ENCODE results near the gene SGCG.
"Not testable (repeated sequence)": the region's sequence is repeated elsewhere in the genome, so short reads cannot be mapped to it uniquely, and the experiment has no call there.

The SGCG gene

GRCh38 chr13:23212671-23213070 is 31.9 kb downstream of the SGCG start:
- DNase-seq (ENCODE audit: low spot score): no peak

DNA sequence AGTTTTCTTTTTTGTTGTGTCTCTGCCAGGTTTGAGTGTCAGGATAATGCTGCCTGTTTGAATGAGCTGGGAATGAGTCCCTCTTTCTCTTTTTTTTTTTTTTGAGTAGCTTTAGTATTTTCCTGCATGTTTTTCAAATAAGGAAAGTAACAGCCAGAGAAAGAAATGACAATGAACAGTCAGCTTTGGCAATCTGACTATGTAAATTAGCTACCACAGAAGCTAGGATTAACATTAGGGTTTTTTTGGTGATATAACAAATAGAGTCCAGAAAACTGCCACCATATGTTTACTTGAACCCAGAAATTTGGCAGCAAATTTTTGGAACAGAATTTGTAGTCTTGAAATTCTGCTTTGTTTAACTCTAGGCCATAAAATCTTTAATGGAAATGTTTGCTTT is 50.5 kb downstream of the SGCG start:
- DNase-seq (ENCODE audit: low spot score): no peak

GRCh38 chr13:23235994-23236393 is 55.2 kb downstream of the SGCG start:
- DNase-seq (ENCODE audit: low spot score): no peak

DNA sequence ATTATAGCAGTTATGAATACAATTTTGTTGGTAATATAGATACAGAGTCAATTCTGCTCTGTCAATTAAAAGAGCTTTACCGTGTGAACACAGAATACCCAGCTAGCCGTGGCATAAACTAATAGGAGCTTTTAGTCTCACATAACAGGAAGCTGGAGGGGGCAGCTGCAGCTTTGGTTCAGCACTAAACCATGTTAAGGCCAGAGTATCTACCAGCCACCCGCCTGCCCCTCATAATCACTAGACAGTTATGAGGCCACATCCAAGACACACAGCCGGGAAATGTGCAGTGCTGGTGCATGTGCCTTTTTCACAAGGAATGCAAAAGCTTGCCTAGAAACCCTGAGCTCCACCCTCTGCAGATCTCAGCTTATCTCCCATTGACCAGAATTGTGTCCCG is 62.3 kb downstream of the SGCG start:
- DNase-seq (ENCODE audit: low spot score): no peak

DNA sequence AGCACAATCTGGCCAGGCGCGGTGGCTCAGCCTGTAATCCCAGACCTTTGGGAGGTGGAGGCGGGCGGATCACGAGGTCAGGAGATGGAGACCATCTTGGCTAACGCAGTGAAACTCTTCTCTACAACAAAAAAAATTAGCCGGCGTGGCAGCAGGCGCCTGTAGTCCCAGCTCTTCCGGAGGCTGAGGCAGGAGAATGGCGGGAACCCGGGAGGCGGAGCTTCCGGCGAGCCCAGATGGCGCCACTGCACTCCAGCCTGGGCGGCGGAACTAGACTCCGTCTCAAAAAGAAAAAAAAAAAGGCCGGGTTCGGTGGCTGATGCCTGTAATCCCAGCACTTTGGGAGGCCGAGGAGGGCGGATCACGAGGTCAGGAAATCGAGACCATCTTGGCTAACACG is 67.6 kb downstream of the SGCG start:
- not testable (repeated sequence) for DNase-seq (ENCODE audit: low spot score)

GRCh38 chr13:23254506-23254905 is 73.7 kb downstream of the SGCG start:
- no peak for DNase-seq (ENCODE audit: low spot score)

DNA sequence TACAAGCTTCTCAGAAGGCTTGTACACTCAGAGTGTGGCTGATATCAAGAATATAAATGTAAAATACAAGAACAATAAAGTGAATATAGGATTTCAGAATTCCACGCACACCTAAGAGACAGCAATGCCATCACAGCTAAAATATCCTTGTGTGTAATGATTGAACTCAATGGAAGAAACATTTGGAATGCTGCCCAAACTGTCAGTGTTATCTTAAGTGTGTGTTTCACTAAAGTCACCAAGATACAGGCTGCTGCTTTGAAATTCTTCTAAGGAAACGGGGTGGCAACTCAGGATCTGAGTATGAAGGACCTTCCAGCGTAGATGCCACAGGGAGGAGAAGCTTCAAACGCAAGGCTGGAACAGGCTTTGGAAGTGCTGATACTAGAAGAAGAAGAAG is 86.8 kb downstream of the SGCG start:
- DNase-seq (ENCODE audit: low spot score): no peak

DNA sequence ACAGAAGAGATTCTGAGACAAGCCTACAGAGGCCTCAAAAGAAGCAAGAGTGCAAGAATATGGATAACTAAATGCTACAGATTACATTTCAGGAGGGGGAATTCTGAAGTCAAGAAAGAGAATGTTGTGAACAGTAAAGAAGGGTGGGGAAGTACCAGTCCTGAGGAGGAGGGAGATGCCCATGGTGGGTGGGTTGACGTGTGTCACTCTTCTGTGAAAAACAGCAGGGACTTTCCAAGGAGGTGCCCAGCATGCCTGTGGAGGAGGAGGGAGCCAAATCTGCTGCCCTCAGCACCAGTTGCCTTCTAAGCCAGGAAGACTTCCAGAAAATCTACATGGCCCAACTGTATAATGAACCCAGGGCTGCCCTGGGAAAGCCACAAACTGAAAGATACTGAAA is 87.7 kb downstream of the SGCG start:
- DNase-seq (ENCODE audit: low spot score): no peak

- no peak for DNase-seq (ENCODE audit: low spot score)
These were observed 90.6 kb downstream of the SGCG start for GRCh38 chr13:23271331-23271730.

GRCh38 chr13:23273498-23273897 is 92.7 kb downstream of the SGCG start:
- no peak for DNase-seq (ENCODE audit: low spot score)

DNA sequence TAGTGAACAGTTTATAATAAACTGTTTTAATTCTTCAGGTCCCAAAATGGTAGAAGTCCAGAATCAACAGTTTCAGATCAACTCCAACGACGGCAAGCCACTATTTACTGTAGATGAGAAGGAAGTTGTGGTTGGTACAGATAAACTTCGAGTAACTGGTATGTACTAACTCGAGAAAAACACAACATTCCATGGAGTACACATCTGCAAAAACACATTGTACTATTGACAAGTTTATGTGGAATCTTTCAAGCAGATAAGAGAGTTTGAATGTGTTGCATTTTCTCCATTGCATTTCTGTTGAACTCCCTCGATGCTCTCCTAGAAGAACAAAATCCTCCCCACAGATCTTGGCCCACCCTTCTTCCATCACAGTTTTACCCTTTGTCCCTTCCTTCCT is 98.5 kb downstream of the SGCG start:
- DNase-seq (ENCODE audit: low spot score): no peak

DNA sequence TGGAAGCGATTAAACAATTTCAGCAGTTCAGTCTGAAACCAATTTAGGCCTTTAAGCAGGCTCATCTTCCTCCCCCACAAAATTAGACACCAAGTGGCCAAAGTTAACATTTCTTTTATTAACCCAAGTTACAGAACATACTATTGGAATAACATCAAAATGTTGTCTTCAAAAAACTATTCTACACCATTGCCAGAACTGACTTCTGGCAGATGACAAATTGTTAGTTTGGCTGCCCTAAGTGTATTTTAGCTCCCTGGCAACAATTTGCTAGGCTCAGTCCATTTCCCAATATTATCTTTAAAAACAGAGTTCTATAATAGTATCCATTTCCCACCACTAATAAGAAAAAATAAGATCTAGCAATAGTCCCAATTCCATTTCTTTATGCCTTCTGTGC is 107.8 kb downstream of the SGCG start:
- DNase-seq (ENCODE audit: low spot score): no peak

- DNase-seq (ENCODE audit: low spot score): no peak
These were observed 108.2 kb downstream of the SGCG start for GRCh38 chr13:23288995-23289394.

DNA sequence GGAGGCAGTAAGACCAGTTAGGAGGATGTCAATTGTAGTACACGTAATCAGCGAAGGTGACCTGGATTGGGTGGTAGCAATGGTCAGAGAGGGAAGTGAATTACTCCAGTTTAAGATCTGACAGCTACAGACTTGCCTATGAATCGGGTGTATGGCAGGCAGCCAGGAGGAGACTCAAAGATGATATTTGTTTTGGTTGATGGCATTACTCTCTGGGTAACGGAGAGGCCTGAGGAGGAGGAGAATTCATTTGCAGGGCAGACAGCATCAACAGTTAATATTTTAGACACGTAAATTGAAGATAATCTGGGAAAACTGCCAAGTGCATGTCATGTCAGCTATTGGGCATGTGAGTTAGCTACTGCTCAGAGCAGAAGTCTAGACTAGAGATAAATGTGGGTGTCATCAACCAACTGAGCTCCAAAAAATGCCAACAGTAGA is 109.2 kb downstream of the SGCG start:
- DNase-seq (ENCODE audit: low spot score): no peak

DNA sequence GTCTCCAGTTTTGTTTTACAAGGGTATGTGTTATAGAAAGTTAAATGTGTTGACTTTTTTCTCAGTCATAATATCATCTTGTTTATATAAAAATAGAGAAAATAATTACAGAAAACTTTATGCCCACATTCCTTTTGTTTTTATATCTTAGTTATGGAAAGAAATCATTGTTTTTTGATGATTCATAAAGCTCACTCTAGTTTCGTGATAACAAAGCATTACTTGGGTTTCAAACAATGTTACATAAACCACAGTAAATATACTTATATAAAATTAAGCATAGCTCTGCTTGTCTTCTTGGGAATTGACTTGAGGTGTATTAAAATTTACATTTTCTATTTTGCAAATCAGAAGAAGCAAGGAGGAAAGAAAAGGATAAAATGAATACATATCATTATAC is 111.8 kb downstream of the SGCG start:
- no peak for DNase-seq (ENCODE audit: low spot score)

DNA sequence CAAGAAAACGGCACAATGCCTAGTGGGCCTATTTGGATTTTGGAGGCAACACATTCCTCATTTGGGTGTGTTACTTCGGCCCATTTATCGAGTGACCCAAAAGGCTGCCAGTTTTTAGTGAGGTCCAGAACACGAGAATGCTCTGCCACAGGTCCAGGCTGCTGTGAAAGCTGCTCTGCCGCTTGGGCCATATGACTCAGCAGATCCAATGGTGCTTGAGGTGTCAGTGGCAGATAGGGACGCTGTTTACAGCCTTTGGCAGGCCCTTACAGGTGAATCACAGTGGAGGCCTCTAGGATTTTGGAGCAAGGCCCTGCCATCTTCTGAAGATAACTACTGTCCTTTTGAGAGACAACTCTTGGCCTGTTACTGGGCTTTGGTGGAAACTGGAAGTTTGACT is 134.1 kb downstream of the SGCG start:
- not testable (repeated sequence) for DNase-seq (ENCODE audit: low spot score)

- no peak for DNase-seq (ENCODE audit: low spot score)
These were observed 139.1 kb downstream of the SGCG start for GRCh38 chr13:23319883-23320224.

DNA sequence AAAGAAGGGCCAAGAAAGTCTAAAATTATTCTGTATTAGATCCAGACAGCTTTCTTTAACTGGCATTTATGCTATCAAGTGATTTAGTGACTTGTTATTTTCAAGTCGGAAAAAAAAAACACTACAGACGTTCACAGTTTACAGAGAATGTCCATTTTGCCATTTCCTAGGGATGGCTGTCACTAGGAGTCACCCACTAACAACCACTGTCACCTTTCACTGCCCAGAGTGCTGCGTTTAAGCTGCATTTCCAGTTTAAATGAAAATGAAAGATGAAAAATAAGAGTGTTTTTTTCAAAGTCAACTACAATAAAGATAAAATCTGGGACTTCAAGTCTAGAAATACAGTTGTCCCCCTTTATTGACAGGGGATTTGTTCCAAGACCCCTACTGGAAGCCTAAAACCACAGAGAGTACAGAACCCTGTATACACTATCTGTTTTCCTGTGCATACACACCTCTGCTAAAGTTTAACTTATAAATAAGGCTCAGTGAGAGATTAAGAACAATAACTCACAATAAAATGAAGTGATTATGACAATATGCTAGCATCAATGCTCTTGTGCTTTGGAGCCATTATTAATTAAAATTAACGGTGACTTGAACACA is 140.3 kb downstream of the SGCG start:
- DNase-seq (ENCODE audit: low spot score): no peak

- no peak for DNase-seq (ENCODE audit: low spot score)
These were observed 140.9 kb downstream of the SGCG start for GRCh38 chr13:23321535-23322241.

- DNase-seq (ENCODE audit: low spot score): no peak
These were observed 141.9 kb downstream of the SGCG start for GRCh38 chr13:23322353-23323336.

DNA sequence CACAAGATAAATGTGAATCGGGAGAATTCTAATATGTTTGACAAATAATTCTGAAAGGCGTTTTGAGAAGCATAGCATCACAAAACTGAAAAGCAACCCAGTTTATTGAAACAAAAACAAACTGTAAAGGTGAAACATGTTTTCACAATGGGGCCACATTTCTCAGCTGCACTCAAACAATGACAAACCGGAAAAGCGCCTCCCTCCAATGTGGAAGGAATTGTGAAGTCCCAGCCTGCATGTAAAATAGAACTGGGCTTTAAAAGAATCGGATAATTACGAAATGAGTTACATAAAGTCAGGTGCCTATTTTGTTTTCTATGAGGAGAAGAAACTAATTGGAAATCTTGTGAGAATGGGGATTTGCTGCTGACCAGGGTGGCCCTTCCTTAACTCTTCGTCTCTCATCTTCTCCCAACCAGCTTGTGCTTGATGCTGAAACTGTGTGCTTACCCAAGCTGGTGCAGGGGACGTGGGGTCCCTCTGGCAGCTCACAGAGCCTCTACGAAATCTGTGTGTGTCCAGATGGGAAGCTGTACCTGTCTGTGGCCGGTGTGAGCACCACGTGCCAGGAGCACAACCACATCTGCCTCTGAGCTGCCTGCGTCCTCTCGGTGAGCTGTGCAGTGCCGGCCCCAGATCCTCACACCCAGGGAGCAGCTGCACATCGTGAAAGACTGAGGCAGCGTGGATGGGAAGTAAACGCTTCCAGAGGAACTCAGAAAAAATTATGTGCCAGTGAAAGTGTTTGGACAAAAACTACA is 143.3 kb downstream of the SGCG start:
- DNase-seq (ENCODE audit: low spot score): no peak

DNA sequence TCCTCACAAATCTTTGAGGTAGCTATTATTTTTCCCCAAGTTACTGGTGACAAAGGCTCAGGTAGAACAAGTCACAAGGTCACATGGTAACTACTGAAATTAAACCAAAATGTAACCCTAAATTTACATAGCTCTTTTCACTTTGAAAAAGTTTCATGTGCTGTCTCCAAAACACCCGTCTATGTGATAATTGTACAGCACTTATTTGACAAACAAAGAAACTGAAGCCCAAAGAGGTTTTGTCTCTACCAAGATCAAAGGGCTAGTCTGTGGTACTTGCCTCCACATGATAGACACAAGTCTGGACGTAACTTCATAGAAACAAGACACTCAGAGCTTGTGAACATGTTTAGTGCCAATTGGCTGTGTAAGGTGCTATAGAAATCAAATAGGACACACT is 144.4 kb downstream of the SGCG start:
- no peak for DNase-seq (ENCODE audit: low spot score)
